ENCODE measurements around the gene USP11.

DNA sequence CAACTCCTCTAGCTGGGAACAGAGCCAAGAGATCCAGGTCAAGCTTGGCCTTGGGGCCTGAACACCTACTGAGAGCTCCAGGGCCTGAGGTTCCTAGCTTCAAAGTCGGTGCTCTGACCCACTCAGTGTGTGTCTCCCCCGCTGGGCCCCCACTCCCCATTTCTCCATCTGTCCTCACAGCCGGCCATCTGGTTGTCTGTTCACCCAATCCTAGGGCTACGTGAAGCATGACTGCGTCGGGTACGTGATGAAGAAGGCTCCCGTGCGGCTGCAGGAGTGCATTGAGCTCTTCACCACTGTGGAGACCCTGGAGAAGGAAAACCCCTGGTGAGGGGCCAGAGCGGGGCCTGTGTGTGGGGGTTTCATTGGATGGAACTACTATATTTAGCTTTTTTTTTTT, 12.3 kb downstream of the USP11 start:
- TF ChIP-seq CTCF (IDR thresholded peaks at IDR 0.05) (no peak), POLR2A (IDR thresholded peaks at IDR 0.05) (no peak)

Data from testis (tissue), 2 donors.